Lower lobe of right lung (tissue), 2 donors: ENCODE measurements around the gene HOXA5. TPM values are rescaled to one million over a fixed set of nuclear protein-coding genes. Genes with fewer than 3 reads are reported as not detected.

Experiments
- ATAC-seq, 2 donors: fragments of 200-7000 bp; cut with Tn5 transposase; one replicate each; pipeline ENCODE4 v1.9.1; 2020 to 2022; ENCODE audit warnings: mild to moderate bottlenecking in 2 of 2, moderate library complexity in 2 of 2
- DNase-seq: peaks from one replicate; pipeline ENCODE4 v3.0.0-alpha.2; 2020
- H3K27ac ChIP-seq: fragments of 200-600 bp; one replicate; pipeline ENCODE4 v1.8.0; 2022
- H3K27me3 ChIP-seq: fragments of 200-600 bp; one replicate; pipeline ENCODE4 v1.8.0; 2022; ENCODE audit warnings: low read depth
- H3K36me3 ChIP-seq: fragments of 200-600 bp; one replicate; pipeline ENCODE4 v1.8.0; 2022; ENCODE audit warnings: mild to moderate bottlenecking
- H3K4me1 ChIP-seq: fragments of 200-600 bp; one replicate; pipeline ENCODE4 v1.8.0; 2022
- H3K4me3 ChIP-seq: fragments of 200-600 bp; one replicate; pipeline ENCODE4 v1.8.0; 2022; ENCODE audit warnings: mild to moderate bottlenecking
- H3K9me3 ChIP-seq: fragments of 200-600 bp; one replicate; pipeline ENCODE4 v1.8.0; 2022
- intact Hi-C: fragments of 100-400 bp; cut with DNase I; formaldehyde crosslinking; loops from one replicate; pipeline ENCODE4 v1.11.0; 2022
- total RNA-seq: library from RNA; stranded (reverse); fragmentation: NEBNext Ultra II Directional; extraction: Animal tissue kit (Norgen Biotek cat#: 25700); gene quantifications from one replicate; pipeline ENCODE4 v1.2.1, GENCODE V29; 2021
- TF ChIP-seq, protein P1 (sequence below): fragments of 200-600 bp; IDR thresholded peaks from one replicate; pipeline ENCODE4 v1.8.0; 2022; ENCODE audit warnings: antibody characterized with exemption, mild to moderate bottlenecking
- donor health status: DM: no; HTN: yes; CAD: no; lungs with severe emphysema.

HOXA5 gene
- total RNA-seq, 1 donor from 2014 or later = 16.0 TPM

GRCh38 chr7:27186668-27187474, 43.4 kb upstream of the HOXA5 start:
- intact Hi-C loops = no loop called here
- Histone ChIP-seq H3K27ac (no peak overlapping the region), H3K27me3 (peaks cover 100% of the 10 kb centered on the region), H3K4me3 (no peak overlapping the region), H3K9me3 (no peaks in the 10 kb centered on the region), H3K36me3 (no peaks in the 10 kb centered on the region), H3K4me1 (peaks cover 50% of the 10 kb centered on the region)
- TF ChIP-seq, protein P1, sequence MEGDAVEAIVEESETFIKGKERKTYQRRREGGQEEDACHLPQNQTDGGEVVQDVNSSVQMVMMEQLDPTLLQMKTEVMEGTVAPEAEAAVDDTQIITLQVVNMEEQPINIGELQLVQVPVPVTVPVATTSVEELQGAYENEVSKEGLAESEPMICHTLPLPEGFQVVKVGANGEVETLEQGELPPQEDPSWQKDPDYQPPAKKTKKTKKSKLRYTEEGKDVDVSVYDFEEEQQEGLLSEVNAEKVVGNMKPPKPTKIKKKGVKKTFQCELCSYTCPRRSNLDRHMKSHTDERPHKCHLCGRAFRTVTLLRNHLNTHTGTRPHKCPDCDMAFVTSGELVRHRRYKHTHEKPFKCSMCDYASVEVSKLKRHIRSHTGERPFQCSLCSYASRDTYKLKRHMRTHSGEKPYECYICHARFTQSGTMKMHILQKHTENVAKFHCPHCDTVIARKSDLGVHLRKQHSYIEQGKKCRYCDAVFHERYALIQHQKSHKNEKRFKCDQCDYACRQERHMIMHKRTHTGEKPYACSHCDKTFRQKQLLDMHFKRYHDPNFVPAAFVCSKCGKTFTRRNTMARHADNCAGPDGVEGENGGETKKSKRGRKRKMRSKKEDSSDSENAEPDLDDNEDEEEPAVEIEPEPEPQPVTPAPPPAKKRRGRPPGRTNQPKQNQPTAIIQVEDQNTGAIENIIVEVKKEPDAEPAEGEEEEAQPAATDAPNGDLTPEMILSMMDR = no peak
- DNase-seq (no peak), ATAC-seq (no peak)

DNA sequence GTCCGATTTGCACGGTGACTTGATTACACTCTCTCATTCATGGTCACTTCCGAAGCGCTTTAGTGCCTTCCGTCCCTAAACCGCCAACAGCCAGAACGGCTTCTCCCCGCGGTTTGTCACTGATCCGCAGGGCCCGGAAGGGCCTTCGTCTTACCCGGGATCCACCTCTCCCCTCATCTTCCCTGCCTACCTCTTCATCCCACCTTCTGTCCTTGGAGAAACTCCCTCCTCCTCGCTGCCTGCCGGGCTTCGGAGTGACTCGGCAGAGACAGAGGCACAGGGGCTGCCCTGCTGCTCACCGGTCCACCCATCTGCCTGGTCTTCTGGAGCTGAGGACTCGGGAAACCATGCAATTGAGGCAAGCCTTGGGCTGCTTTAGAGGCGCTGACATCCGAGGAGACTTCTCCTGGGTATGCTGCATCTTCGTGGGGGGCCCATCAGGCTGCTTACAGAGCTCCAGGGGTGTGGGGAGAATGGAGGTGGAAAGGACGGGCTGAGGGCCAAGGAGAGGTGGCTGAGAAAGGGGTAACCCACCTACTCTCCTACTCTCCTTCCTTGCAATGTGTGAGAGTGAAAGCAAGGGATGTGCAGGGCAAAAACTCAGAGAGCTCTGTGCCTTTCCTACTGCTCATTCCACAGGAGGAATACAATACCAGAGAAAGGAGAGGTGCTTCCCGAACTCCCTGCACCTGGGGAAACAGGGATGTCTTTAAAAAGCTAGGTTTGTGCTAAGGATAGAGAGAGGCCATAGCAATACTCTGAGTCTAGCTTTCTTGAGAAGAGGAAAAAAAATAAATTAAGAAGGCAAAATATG, 42.6 kb upstream of the HOXA5 start:
- Histone ChIP-seq H3K27ac (no peak overlapping the region), H3K27me3 (peaks cover 100% of the 10 kb centered on the region), H3K9me3 (no peaks in the 10 kb centered on the region), H3K4me1 (peaks cover 47% of the 10 kb centered on the region), H3K4me3 (no peak overlapping the region), H3K36me3 (no peaks in the 10 kb centered on the region)
- TF ChIP-seq, protein P1 = no peak
- ATAC-seq = no peak
- DNase-seq = no peak
- intact Hi-C loops = no loop called here

DNA sequence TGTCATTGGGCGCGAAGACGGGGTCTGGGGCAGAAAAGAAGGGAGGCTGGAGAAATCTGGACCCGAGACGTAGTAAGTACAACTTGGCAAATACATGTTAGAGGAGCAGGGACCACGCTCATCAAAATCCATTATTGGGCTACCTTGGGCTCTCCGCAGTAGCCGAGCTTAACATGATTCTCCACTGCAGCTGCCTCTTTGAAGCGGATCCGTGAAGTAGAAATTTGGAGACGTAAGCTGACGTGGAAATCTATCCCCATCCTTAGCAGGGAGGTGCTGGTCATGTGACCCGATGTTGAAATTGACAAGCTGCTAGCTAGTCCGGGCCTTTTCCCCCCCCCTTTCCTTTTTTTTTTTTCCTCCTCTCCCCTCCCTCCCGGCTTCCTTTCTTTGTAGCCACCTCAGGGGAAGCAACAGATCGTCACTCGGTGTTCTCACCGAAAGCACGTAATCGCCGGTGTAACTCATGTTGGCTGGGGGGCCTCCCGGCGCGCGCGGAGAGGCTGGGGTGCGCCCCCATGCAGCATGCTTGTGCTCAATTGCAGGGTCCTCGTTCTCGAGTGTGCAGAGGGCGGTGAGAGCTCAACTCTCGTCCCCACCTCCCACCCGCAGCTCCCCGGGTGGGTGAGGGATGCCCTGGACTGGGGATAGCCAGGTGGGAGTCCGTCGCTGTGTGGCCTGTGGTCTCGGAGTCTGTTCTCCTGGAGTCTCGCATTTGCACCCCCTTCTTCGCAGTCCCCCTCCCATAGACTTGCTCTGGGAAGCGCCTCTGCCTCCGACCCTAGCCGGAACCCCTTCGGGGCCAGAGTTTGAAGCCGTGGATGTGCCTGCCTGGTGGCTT, 41.8 kb upstream of the HOXA5 start, which contains the start of gene HOXA11:
HOXA11 (minus strand) TSS at position 220 of the 841 bp plus-strand sequence; CDS start at position 132, 88 bp downstream.
- H3K27me3 ChIP-seq = peaks cover 99% of the 10 kb centered on the region
- no peak for ATAC-seq
- peak within 1 kb of the TSS; percentile 40 for H3K4me3 ChIP-seq

DNA sequence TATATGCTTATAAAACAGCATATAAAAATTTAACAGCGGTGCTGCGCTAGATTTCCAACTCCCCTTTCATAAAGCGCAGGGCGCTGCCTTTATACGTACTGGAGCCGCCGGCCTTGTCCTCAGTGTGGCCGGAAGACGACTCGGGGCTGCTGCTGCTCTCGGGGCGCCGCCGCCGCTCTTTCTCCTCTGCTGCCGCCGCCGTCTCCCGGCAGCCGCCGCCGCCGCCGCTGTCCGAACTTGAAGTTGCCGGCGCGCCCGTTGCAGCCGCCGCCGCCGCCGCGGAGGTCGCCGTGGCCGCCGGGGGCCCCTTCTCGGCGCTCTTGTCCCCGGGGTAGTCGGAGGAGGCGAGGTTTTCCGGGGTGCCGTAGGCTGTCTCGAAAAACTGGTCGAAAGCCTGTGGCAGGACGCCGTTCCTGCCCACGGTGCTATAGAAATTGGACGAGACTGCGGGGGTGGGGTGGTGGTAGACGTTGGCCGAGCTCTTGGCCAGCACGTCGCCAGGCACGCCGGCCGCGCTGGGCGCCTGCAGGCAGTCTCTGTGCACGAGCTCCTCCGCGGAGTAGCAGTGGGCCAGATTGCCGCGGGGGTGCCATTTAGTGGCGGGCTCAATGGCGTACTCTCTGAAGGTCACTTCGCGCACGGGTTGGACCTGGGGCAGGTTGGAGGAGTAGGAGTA, 41.0 kb upstream of the HOXA5 start:
- Histone ChIP-seq H3K4me1 (peaks cover 53% of the 10 kb centered on the region), H3K36me3 (no peaks in the 10 kb centered on the region), H3K9me3 (no peaks in the 10 kb centered on the region), H3K4me3 (peak overlapping the region; percentile 40), H3K27me3 (peaks cover 99% of the 10 kb centered on the region), H3K27ac (no peak overlapping the region)
- intact Hi-C loops = no loop called here
- DNase-seq (no peak), ATAC-seq (no peak)
- TF ChIP-seq, protein P1 = no peak

More for the DNA sequence above, 41.8 kb upstream of the HOXA5 start, which contains the start of gene HOXA11:
- no peak for DNase-seq
- peaks cover 47% of the 10 kb centered on the region for H3K4me1 ChIP-seq
- intact Hi-C loops = no loop called here
- H3K27ac ChIP-seq = no peak within 1 kb of the TSS
- H3K9me3 ChIP-seq = no peaks in the 10 kb centered on the region
- no peaks in the 10 kb centered on the region for H3K36me3 ChIP-seq
- TF ChIP-seq, protein P1 = no peak
